ENCODE data around the gene CDV3. TPM values are rescaled to one million over a fixed set of nuclear protein-coding genes. Genes with fewer than 3 reads are reported as not detected.

CDV3 gene
- total RNA-seq, 1 donor from 2014 or later: 177 TPM

DNA sequence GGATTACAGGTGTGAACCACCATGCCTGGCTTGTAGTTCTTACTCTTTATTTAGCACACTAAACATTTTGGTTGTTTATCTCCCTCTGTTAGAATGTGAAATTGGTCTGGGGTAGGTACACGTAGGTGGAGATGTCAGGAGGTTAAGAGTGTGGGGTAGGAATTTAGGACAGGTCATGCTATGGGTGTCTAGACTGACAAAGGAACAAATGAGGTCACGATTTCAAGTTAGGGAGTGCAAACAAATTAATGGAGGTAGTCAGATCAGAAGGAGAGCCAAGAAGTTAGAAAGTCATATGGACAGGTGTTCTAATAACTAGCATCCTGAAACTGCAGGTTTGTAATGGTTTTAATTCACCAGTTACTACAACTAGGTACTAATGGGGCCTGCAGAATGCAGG lies 19.8 kb downstream of the CDV3 start:
- peaks cover 16% of the 10 kb centered on the region for H3K36me3 Mint-ChIP-seq (ENCODE audit: insufficient read depth)
- DNase-seq (ENCODE audit: low spot score, unreplicated experiment): no peak
- no peak overlapping the region for H3K4me3 Mint-ChIP-seq (ENCODE audit: low read depth)
- no peaks in the 10 kb centered on the region for H3K9me3 Mint-ChIP-seq (ENCODE audit: low read depth)
- peak overlapping the region; percentile 78 for H3K27ac Mint-ChIP-seq
- TF ChIP-seq CTCF (IDR thresholded peaks at IDR 0.05; ENCODE audit: unreplicated experiment): no peak
- no peaks in the 10 kb centered on the region for H3K27me3 Mint-ChIP-seq
- peaks cover 4% of the 10 kb centered on the region for H3K4me1 Mint-ChIP-seq (ENCODE audit: low read depth)

DNA sequence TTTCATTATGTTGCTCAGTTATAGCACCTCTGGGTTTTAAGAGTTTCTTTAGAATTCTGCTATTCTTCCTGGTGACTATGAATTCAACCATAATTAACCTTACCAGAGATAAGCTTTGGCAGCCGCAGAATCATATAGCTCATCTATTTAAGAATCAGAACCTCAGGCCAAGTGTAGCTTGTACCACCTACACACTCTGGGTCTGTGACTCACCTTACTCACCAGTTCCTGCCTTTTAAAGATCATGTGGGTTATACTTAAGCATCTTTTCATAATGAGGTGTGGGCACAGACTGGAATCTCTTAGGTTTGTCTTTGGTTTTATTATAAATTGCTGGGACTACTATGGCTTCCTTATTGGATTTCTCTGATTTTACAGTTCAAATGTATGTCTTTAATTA lies 21.9 kb downstream of the CDV3 start:
- Mint-ChIP-seq H3K27me3 (no peaks in the 10 kb centered on the region), H3K9me3 (ENCODE audit: low read depth) (no peaks in the 10 kb centered on the region), H3K4me3 (ENCODE audit: low read depth) (no peak overlapping the region), H3K4me1 (ENCODE audit: low read depth) (peaks cover 4% of the 10 kb centered on the region), H3K27ac (no peak overlapping the region), H3K36me3 (ENCODE audit: insufficient read depth) (peaks cover 4% of the 10 kb centered on the region)
- DNase-seq (ENCODE audit: low spot score, unreplicated experiment): no peak
- no peak for TF ChIP-seq CTCF (IDR thresholded peaks at IDR 0.05; ENCODE audit: unreplicated experiment)

- Mint-ChIP-seq H3K36me3 (ENCODE audit: insufficient read depth) (peaks cover 11% of the 10 kb centered on the region), H3K4me3 (ENCODE audit: low read depth) (no peak overlapping the region), H3K9me3 (ENCODE audit: low read depth) (no peaks in the 10 kb centered on the region), H3K4me1 (ENCODE audit: low read depth) (peaks cover 1% of the 10 kb centered on the region), H3K27ac (peak overlapping the region; percentile 25), H3K27me3 (no peaks in the 10 kb centered on the region)
- TF ChIP-seq CTCF (IDR thresholded peaks at IDR 0.05; ENCODE audit: unreplicated experiment): no peak
- no peak for DNase-seq (ENCODE audit: low spot score, unreplicated experiment)
Observed at GRCh38 chr3:133598405-133598804, 24.9 kb downstream of the CDV3 start.

DNA sequence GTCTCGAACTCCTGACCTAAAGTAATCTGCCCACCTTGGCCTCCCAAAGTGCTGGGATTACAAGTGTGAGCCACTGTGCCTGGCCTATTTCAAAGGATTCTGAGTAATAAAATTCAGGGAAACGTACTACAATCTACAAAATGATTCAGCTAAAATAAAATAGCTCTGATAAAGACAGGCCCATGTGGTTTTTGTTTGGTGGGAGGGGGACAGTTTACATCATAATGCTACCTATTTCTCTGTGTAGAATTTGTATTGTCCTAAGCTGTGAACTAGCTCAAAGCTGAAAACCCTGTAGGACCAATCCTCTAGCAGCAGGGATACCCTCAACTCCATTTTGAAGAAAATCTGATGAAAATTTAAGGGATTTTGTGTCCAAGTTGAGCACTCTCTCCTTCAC lies 25.8 kb downstream of the CDV3 start:
- peaks cover 1% of the 10 kb centered on the region for H3K4me1 Mint-ChIP-seq (ENCODE audit: low read depth)
- H3K27me3 Mint-ChIP-seq: no peaks in the 10 kb centered on the region
- no peak for TF ChIP-seq CTCF (IDR thresholded peaks at IDR 0.05; ENCODE audit: unreplicated experiment)
- no peak overlapping the region for H3K27ac Mint-ChIP-seq
- no peak for DNase-seq (ENCODE audit: low spot score, unreplicated experiment)
- peaks cover 12% of the 10 kb centered on the region for H3K36me3 Mint-ChIP-seq (ENCODE audit: insufficient read depth)
- no peak overlapping the region for H3K4me3 Mint-ChIP-seq (ENCODE audit: low read depth)
- no peaks in the 10 kb centered on the region for H3K9me3 Mint-ChIP-seq (ENCODE audit: low read depth)

DNA sequence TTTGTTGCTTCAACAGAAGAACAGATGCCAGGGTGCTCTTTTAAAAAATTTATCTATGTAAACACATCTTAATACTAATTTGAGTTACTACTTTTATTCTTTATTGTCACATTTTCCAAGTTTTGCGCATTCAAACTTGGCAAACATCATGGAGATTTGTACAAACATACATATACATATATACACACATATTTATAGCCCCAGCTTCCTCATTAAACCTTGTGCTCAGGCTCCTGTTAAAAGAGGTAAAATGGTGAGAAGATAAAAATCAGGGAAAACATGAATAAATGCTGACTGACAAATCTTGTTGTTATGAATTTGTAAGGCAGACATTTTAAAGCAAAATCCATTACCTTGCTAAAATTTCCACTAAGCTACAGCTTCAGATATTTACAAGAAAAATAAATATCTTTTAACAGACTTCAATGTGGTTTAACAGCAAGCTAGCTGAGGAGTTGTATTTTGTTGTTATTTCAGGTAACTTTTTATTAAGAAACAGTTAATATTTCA lies 27.1 kb downstream of the CDV3 start:
- no peak for DNase-seq (ENCODE audit: low spot score, unreplicated experiment)
- Mint-ChIP-seq H3K27ac (no peak overlapping the region), H3K9me3 (ENCODE audit: low read depth) (no peaks in the 10 kb centered on the region), H3K4me3 (ENCODE audit: low read depth) (no peak overlapping the region), H3K4me1 (ENCODE audit: low read depth) (peaks cover 1% of the 10 kb centered on the region), H3K36me3 (ENCODE audit: insufficient read depth) (peaks cover 13% of the 10 kb centered on the region), H3K27me3 (no peaks in the 10 kb centered on the region)
- no peak for TF ChIP-seq CTCF (IDR thresholded peaks at IDR 0.05; ENCODE audit: unreplicated experiment)
